ENCODE measurements around the gene NDUFS3.

Gene NDUFS3

DNA sequence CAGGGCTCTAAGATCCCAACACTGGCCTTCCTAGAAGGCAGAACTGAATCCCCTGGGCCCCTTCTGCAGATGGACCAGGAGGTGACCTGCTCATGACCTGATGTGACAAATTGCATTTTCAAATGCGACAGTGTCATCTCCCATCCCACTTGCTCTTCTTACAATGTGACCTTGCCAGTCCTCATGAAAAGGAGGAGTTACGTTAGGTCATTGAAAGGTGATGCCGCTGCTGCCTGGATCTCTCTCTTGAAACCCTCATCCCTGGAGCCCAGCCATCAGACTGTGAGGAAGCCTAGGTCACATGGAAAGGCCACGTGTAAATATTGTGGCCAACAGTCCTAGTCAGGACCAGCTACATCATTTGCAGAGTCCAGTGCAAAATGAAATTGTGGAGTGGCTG lies 21.0 kb downstream of the NDUFS3 start:
- TF ChIP-seq, protein P1, sequence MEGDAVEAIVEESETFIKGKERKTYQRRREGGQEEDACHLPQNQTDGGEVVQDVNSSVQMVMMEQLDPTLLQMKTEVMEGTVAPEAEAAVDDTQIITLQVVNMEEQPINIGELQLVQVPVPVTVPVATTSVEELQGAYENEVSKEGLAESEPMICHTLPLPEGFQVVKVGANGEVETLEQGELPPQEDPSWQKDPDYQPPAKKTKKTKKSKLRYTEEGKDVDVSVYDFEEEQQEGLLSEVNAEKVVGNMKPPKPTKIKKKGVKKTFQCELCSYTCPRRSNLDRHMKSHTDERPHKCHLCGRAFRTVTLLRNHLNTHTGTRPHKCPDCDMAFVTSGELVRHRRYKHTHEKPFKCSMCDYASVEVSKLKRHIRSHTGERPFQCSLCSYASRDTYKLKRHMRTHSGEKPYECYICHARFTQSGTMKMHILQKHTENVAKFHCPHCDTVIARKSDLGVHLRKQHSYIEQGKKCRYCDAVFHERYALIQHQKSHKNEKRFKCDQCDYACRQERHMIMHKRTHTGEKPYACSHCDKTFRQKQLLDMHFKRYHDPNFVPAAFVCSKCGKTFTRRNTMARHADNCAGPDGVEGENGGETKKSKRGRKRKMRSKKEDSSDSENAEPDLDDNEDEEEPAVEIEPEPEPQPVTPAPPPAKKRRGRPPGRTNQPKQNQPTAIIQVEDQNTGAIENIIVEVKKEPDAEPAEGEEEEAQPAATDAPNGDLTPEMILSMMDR (IDR thresholded peaks at IDR 0.05), result no peak

DNA sequence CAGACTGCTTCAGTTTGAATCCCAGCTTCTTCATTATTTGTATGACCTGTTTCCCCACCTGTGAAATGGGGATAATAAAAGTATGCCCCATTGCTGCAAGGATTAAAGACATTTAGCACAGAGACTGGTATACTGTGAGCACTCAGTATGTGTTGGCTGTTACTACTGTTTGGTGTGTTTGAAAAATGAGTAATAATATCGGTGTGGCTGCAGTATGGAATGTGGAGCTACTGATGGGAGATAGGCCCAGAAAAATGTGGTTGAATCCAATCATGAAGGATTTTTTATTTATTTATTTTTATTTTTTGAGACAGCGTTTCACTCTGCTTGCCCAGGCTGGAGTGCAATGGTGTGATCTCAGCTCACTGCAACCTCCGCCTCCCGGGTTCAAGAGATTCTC lies 24.4 kb downstream of the NDUFS3 start:
- TF ChIP-seq, protein P1 (IDR thresholded peaks at IDR 0.05), result no peak

- TF ChIP-seq, protein P1 (IDR thresholded peaks at IDR 0.05), result no peak
Measured at GRCh38 chr11:47605921-47606320, 27.0 kb downstream of the NDUFS3 start.

DNA sequence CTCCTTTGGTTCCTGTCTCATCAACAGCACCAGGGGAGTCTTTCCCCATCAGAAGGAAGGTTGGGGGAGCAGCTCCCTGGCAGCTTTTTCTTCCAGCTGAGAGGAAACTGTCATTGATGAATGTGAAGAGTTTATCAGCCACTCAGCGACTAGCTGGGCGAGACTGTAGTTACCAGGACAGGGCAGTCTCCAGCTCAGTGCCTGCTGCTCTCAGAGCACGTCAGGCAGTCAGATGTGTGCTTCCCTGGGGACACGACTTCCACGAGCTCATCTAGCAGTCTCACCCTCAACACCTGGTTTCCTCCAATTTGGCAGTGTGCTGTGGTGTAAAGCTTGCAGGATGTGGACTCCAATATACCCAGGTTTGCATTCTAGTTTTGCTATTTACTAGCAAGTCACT lies 27.9 kb downstream of the NDUFS3 start:
- TF ChIP-seq, protein P1 (IDR thresholded peaks at IDR 0.05), result no peak

DNA sequence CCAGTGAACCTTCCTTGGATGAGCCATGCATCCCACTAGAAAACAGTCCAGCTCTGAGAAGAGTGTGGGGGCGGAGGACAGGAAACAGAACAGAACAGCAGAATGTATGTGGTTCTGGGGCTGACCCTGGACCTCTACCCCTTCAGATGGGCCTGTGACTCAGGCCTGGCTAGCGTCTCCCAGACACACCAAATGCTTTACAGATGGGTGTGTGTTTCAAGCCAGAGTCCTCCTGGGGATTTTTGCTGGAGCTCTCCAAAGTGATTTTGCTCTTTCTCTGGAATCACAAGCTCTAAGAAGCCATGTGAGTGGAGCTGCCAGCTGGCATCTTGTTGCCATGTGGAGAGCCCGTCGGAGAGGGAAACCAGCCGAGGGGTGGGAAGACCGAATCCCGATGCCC lies 28.5 kb downstream of the NDUFS3 start:
- TF ChIP-seq, protein P1 (IDR thresholded peaks at IDR 0.05), result no peak

- TF ChIP-seq, protein P1 (IDR thresholded peaks at IDR 0.05), result no peak
Measured at GRCh38 chr11:47609675-47610074, 30.8 kb downstream of the NDUFS3 start.

- TF ChIP-seq, protein P1 (IDR thresholded peaks at IDR 0.05), result no peak
Measured at GRCh38 chr11:47611348-47611794, 32.5 kb downstream of the NDUFS3 start.

GRCh38 chr11:47615249-47615648 lies 36.4 kb downstream of the NDUFS3 start:
- TF ChIP-seq, protein P1 (IDR thresholded peaks at IDR 0.05), result no peak

All from LNCAP (cell line).